H7 (cell line): ENCODE results near the gene ACOXL. TPM values are rescaled to one million over a fixed set of nuclear protein-coding genes. Genes with fewer than 3 reads are reported as not detected.

ENCODE experiments used
- DNase-seq: peaks from one replicate; pipeline ENCODE4 v3.0.0; 2012
- H3K27me3 ChIP-seq: 2 replicates; pipeline ENCODE4 v1.6.0; 2011; ENCODE audit warnings: mild to moderate bottlenecking, low read length; ENCODE audit not compliant: control insufficient read depth, insufficient read depth
- H3K36me3 ChIP-seq: replicated peaks from 2 replicates; pipeline ENCODE4 v1.5.1; 2011; ENCODE audit warnings: low read length; ENCODE audit not compliant: control insufficient read depth, insufficient read depth
- H3K4me3 ChIP-seq: 2 replicates; pipeline ENCODE4 v1.5.1; 2011; ENCODE audit warnings: low read depth, mild to moderate bottlenecking, control low read depth, low read length, moderate library complexity; ENCODE audit not compliant: insufficient read depth
- total RNA-seq: library from RNA; depleted of rRNA; stranded (reverse); fragments of >200 nt; shearing (Covaris generic); gene quantifications from 2 replicates; pipeline ENCODE4 v1.2.3, GENCODE V29; 2014; rRNA removed

Gene ACOXL
- total RNA-seq, 1 experiment from 2014 or later: 2.7 TPM

- Histone ChIP-seq H3K36me3 (peaks cover 19% of the 10 kb centered on the region), H3K27me3 (no peaks in the 10 kb centered on the region), H3K4me3 (no peak overlapping the region)
- DNase-seq: no peak
Observed at GRCh38 chr2:111157798-111158197, 425.4 kb downstream of the ACOXL start.

- H3K4me3 ChIP-seq: no peak overlapping the region
- peaks cover 21% of the 10 kb centered on the region for H3K36me3 ChIP-seq
- no peaks in the 10 kb centered on the region for H3K27me3 ChIP-seq
- DNase-seq: no peak
Observed at GRCh38 chr2:111159641-111160040, 427.3 kb downstream of the ACOXL start.

GRCh38 chr2:111160758-111161157 lies 428.4 kb downstream of the ACOXL start:
- no peak for DNase-seq
- H3K36me3 ChIP-seq: peaks cover 21% of the 10 kb centered on the region
- H3K4me3 ChIP-seq: no peak overlapping the region
- no peaks in the 10 kb centered on the region for H3K27me3 ChIP-seq

GRCh38 chr2:111161971-111162370 lies 429.6 kb downstream of the ACOXL start:
- Histone ChIP-seq H3K4me3 (no peak overlapping the region), H3K36me3 (peaks cover 22% of the 10 kb centered on the region), H3K27me3 (no peaks in the 10 kb centered on the region)
- DNase-seq: no peak

GRCh38 chr2:111162718-111163331 lies 430.5 kb downstream of the ACOXL start:
- Histone ChIP-seq H3K4me3 (no peak overlapping the region), H3K27me3 (no peaks in the 10 kb centered on the region), H3K36me3 (peaks cover 18% of the 10 kb centered on the region)
- no peak for DNase-seq

GRCh38 chr2:111164078-111164477 lies 431.7 kb downstream of the ACOXL start:
- H3K36me3 ChIP-seq: peaks cover 13% of the 10 kb centered on the region
- no peak overlapping the region for H3K4me3 ChIP-seq
- H3K27me3 ChIP-seq: no peaks in the 10 kb centered on the region
- peak; percentile 79 for DNase-seq

GRCh38 chr2:111165084-111165483 lies 432.7 kb downstream of the ACOXL start:
- Histone ChIP-seq H3K27me3 (no peaks in the 10 kb centered on the region), H3K4me3 (no peak overlapping the region), H3K36me3 (peaks cover 9% of the 10 kb centered on the region)
- no peak for DNase-seq

GRCh38 chr2:111166115-111166514 lies 433.7 kb downstream of the ACOXL start:
- Histone ChIP-seq H3K27me3 (no peaks in the 10 kb centered on the region), H3K36me3 (peaks cover 7% of the 10 kb centered on the region), H3K4me3 (no peak overlapping the region)
- no peak for DNase-seq

GRCh38 chr2:111167076-111167862 lies 434.9 kb downstream of the ACOXL start:
- Histone ChIP-seq H3K36me3 (peaks cover 6% of the 10 kb centered on the region; the same call in 1 of the 2 replicates), H3K27me3 (no peaks in the 10 kb centered on the region), H3K4me3 (no peak overlapping the region)
- DNase-seq: no peak

GRCh38 chr2:111167863-111168162 lies 435.4 kb downstream of the ACOXL start:
- no peak for DNase-seq
- H3K36me3 ChIP-seq: peaks cover 6% of the 10 kb centered on the region; the same call in 1 of the 2 replicates
- no peaks in the 10 kb centered on the region for H3K27me3 ChIP-seq
- no peak overlapping the region for H3K4me3 ChIP-seq

Other genes starting within 250 kb of the ACOXL start
- 19.7 and 41.8 TPM in 2 replicates for gene RGPD6, start 155.4 kb upstream of the ACOXL start, total RNA-seq
- 136 and 169 TPM in 2 replicates for gene BUB1, start 54.5 kb upstream of the ACOXL start, total RNA-seq